WTC11 (cell line): Measurements from ENCODE around the gene TMEM191C.
"Not testable (repeated sequence)": the region's sequence is repeated elsewhere in the genome, so short reads cannot be mapped to it uniquely, and the experiment has no call there.

Experiments used
- CTCF ChIP-seq: fragments of 200-600 bp; IDR thresholded peaks from 2 replicates; pipeline ENCODE4 v1.8.0; 2022; ENCODE audit warnings: antibody characterized with exemption
- FOXP1 ChIP-seq: sonication (generic); formaldehyde crosslinking; IDR thresholded peaks from 2 replicates; pipeline ENCODE4 v1.8.0; 2022; ENCODE audit warnings: missing genetic modification reagents, mild to moderate bottlenecking, moderate library complexity, borderline replicate concordance
- NFYB ChIP-seq: sonication (generic); formaldehyde crosslinking; conservative IDR thresholded peaks from 2 replicates; pipeline ENCODE4 v1.8.0; 2022; ENCODE audit warnings: low read depth, missing genetic modification reagents
- USF2 ChIP-seq: sonication (generic); formaldehyde crosslinking; IDR thresholded peaks from 2 replicates; pipeline ENCODE4 v1.8.1; 2023; ENCODE audit warnings: mild to moderate bottlenecking, missing genetic modification reagents, moderate library complexity

- TF ChIP-seq NFYB; CTCF; USF2 (CRISPR knock-in tag); FOXP1 (CRISPR knock-in tag): not testable (repeated sequence)
These were observed 26.9 kb downstream of the TMEM191C start for GRCh38 chr22:21493789-21494782.
